GM12878 (cell line): ENCODE results near the gene SOCS1. TPM values are rescaled to one million over a fixed set of nuclear protein-coding genes. Genes with fewer than 3 reads are reported as not detected.

Source experiments
- CUX1 ChIP-seq: IDR thresholded peaks from 2 replicates; pipeline ENCODE4 v1.6.1; 2012; ENCODE audit warnings: improper control_type of control experiment, low read depth, low read length; ENCODE audit not compliant: insufficient replicate concordance
- E2F4 ChIP-seq: IDR thresholded peaks from 2 replicates; pipeline ENCODE4 v1.6.1; 2012; ENCODE audit warnings: low read depth, low read length, improper control_type of control experiment
- FOS ChIP-seq: IDR thresholded peaks from 3 replicates; pipeline ENCODE4 v1.6.1; 2011; ENCODE audit warnings: borderline replicate concordance; ENCODE audit not compliant: insufficient read length; ENCODE audit errors: extremely low read depth
- FOXK2 ChIP-seq: fragments of 450-650 bp; IDR thresholded peaks from 2 replicates; pipeline ENCODE4 v1.6.1; 2017; ENCODE audit warnings: mild to moderate bottlenecking, moderate library complexity
- FOXM1 ChIP-seq: IDR thresholded peaks from 2 replicates; pipeline ENCODE4 v1.6.1; 2012; ENCODE audit warnings: low read depth, mild to moderate bottlenecking, inconsistent platforms, low read length, moderate library complexity
- IRF3 ChIP-seq: fragments of 450-650 bp; IDR thresholded peaks from 2 replicates; pipeline ENCODE4 v1.6.1; 2014; ENCODE audit warnings: mild to moderate bottlenecking
- NR2F1 ChIP-seq: fragments of 450-650 bp; conservative IDR thresholded peaks from 2 replicates; pipeline ENCODE4 v1.6.1; 2017; ENCODE audit warnings: mild to moderate bottlenecking
- NRF1 ChIP-seq: conservative IDR thresholded peaks from 2 replicates; pipeline ENCODE4 v1.6.1; 2011; ENCODE audit warnings: mild to moderate bottlenecking, low read depth, low read length, improper control_type of control experiment
- PAX8 ChIP-seq: fragments of 450-650 bp; IDR thresholded peaks from 2 replicates; pipeline ENCODE4 v1.6.1; 2017; ENCODE audit warnings: mild to moderate bottlenecking, moderate library complexity
- POLR2A ChIP-seq: IDR thresholded peaks from 2 replicates; pipeline ENCODE4 v1.6.1; 2011; ENCODE audit warnings: low read depth, mild to moderate bottlenecking, low read length
- RAD21 ChIP-seq: IDR thresholded peaks from 2 replicates; pipeline ENCODE4 v1.6.1; 2011; ENCODE audit warnings: mild to moderate bottlenecking, low read depth, low read length, moderate library complexity; ENCODE audit not compliant: insufficient read depth
- RB1 ChIP-seq: fragments of 450-650 bp; formaldehyde crosslinking; IDR thresholded peaks from 2 replicates; pipeline ENCODE4 v1.6.1; 2017; ENCODE audit warnings: mild to moderate bottlenecking, borderline replicate concordance
- RBBP5 ChIP-seq: fragments of 200-600 bp; sonication (generic); conservative IDR thresholded peaks from 2 replicates; pipeline ENCODE4 v1.6.1; 2016
- RELB ChIP-seq: fragments of 450-650 bp; IDR thresholded peaks from 2 replicates; pipeline ENCODE4 v1.6.1; 2017; ENCODE audit warnings: low read depth, mild to moderate bottlenecking, moderate library complexity
- STAT3 ChIP-seq: IDR thresholded peaks from 2 replicates; pipeline ENCODE4 v1.6.1; 2011; ENCODE audit warnings: low read depth, low read length, improper control_type of control experiment
- TARDBP ChIP-seq: IDR thresholded peaks from 2 replicates; pipeline ENCODE4 v1.6.1; 2016; ENCODE audit warnings: borderline replicate concordance
- ZBED1 ChIP-seq: IDR thresholded peaks from 2 replicates; pipeline ENCODE4 v1.6.1; 2016; ENCODE audit warnings: borderline replicate concordance
- ZBTB11 ChIP-seq: fragments of 450-650 bp; formaldehyde crosslinking; IDR thresholded peaks from 2 replicates; pipeline ENCODE4 v1.5.0; 2022; ENCODE audit warnings: mild to moderate bottlenecking, missing genetic modification characterization
- polyA plus RNA-seq, 11 experiments: library from polyadenylated mRNA; depleted of rRNA in 4 of 11; unstranded in 6 of 11; stranded (reverse) in 5 of 11; fragments of >200 nt; fragmentation: Nextera tagmentation in 4 of 11; fragmentation: Illumina TruSeq in 1 of 11; extraction: Ambion mirVana in 4 of 11; extraction: Trizol in 1 of 11; gene quantifications; 1 replicate in 1 of 11; 2 replicates in 10 of 11; pipeline versions ENCODE4 v1.2.1 to v1.2.3, GENCODE V29; 2011 to 2016; ENCODE audit warnings: inconsistent platforms in 2 of 11, missing spikeins in 2 of 11, low read depth in 1 of 11
- total RNA-seq, 4 experiments: library from RNA; depleted of rRNA in 3 of 4; stranded (reverse); fragments of >200 nt in 3 of 4; fragmentation: Illumina TruSeq in 1 of 4; extraction: Trizol in 1 of 4; gene quantifications; 2 replicates each; pipeline versions ENCODE4 v1.2.1 to v1.2.3, GENCODE V29; 2013 to 2021

Gene SOCS1
- total and polyA plus RNA-seq, 10 of the 15 experiments (the other 5 are each of a cell fraction or from before 2014, with no cell fraction given) = 0.42 to 39.8 (median 11.2) TPM

- peak; percentile 67 for TF ChIP-seq CUX1
- TF ChIP-seq RELB = peak; percentile 76; the same call in 1 of the 2 replicates
- 0 out of 2 replicates have a peak, but pooled peaks have one; percentile 30 for TF ChIP-seq RBBP5
- TF ChIP-seq ZBED1 = no peak
- no peak for TF ChIP-seq IRF3
- TF ChIP-seq POLR2A = peak; percentile 72
- TF ChIP-seq STAT3 = no peak
- TF ChIP-seq ZBTB11 = no peak
- TF ChIP-seq FOS = no peak
- no peak for TF ChIP-seq PAX8
- TF ChIP-seq TARDBP = no peak
- TF ChIP-seq NR2F1 = peak; percentile 47; the same call in 1 of the 2 replicates
- no peak for TF ChIP-seq RB1
- TF ChIP-seq E2F4 = no peak
- no peak for TF ChIP-seq NRF1
- no peak for TF ChIP-seq FOXM1
- no peak for TF ChIP-seq FOXK2
- TF ChIP-seq RAD21 = no peak
These were observed 30.9 kb downstream of the SOCS1 start (continued) for GRCh38 chr16:11224894-11225676.
